Effector memory CD8-positive, alpha-beta T cell (primary cell): Measurements from ENCODE around the gene KCNJ6.
A peak's percentile ranks its signal among the peaks of the same experiment; 100 is the strongest.

Experiments used
- ATAC-seq: fragments of 150-1000 bp; cut with Tn5 transposase; replicated peaks from 2 replicates; pipeline ENCODE4 v1.10.0; 2021; ENCODE audit warnings: mild to moderate bottlenecking, moderate library complexity
- DNase-seq, 3 experiments: peaks; one replicate each; pipeline ENCODE4 v3.0.0; 2021
- H3K27ac Mint-ChIP-seq, 2 donors: one replicate each; pipeline ENCODE4 v1.8.0; 2022; ENCODE audit warnings: mild to moderate bottlenecking in 2 of 2, mixed read lengths in 2 of 2, moderate library complexity in 2 of 2
- H3K27me3 Mint-ChIP-seq, 2 donors: one replicate each; pipeline ENCODE4 v1.8.0; 2022; ENCODE audit warnings: mixed read lengths in 2 of 2
- H3K36me3 Mint-ChIP-seq: one replicate; pipeline ENCODE4 v1.8.0; 2022; ENCODE audit warnings: mild to moderate bottlenecking, moderate library complexity, mixed read lengths; ENCODE audit not compliant: insufficient read depth
- H3K4me1 Mint-ChIP-seq, 2 donors: one replicate each; pipeline ENCODE4 v1.8.0; 2022; ENCODE audit warnings: low read depth in 2 of 2, mixed read lengths in 2 of 2
- H3K4me3 Mint-ChIP-seq, 2 donors: one replicate each; pipeline ENCODE4 v1.8.0; 2022; ENCODE audit warnings: mild to moderate bottlenecking in 2 of 2, mixed read lengths in 2 of 2, moderate library complexity in 2 of 2
- H3K9me3 Mint-ChIP-seq, 2 donors: one replicate each; pipeline ENCODE4 v1.8.0; 2022; ENCODE audit warnings: mixed read lengths in 2 of 2

KCNJ6 gene

DNA sequence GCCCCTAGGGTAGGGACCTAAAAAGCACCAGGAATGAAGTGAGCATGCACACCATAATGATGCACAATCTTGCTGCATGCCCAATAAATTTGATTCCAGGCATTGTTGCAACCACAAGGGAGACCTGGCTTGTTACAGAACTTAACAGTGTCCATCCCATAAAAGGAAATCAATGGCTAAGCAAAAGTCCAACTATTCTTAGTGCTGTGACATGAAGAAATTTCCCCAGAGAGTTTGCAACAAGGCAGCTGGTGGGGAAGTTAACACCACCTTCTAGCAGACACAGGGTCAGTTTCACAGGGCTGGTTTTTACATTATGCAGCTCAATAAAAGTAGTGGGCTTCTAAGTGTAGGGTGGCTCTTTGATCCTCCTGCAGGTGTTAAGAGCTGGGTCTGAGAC is 221.1 kb downstream of the KCNJ6 start:
- H3K36me3 Mint-ChIP-seq = no peaks in the 10 kb centered on the region
- DNase-seq (no peak), ATAC-seq (no peak)
- no peaks in the 10 kb centered on the region for H3K9me3 Mint-ChIP-seq
- H3K27me3 Mint-ChIP-seq = peaks cover 28 to 43% of the 10 kb centered on the region in 2 donors
- H3K4me1 Mint-ChIP-seq = no peaks in the 10 kb centered on the region
- H3K4me3 Mint-ChIP-seq = no peak overlapping the region
- H3K27ac Mint-ChIP-seq = no peak overlapping the region

DNA sequence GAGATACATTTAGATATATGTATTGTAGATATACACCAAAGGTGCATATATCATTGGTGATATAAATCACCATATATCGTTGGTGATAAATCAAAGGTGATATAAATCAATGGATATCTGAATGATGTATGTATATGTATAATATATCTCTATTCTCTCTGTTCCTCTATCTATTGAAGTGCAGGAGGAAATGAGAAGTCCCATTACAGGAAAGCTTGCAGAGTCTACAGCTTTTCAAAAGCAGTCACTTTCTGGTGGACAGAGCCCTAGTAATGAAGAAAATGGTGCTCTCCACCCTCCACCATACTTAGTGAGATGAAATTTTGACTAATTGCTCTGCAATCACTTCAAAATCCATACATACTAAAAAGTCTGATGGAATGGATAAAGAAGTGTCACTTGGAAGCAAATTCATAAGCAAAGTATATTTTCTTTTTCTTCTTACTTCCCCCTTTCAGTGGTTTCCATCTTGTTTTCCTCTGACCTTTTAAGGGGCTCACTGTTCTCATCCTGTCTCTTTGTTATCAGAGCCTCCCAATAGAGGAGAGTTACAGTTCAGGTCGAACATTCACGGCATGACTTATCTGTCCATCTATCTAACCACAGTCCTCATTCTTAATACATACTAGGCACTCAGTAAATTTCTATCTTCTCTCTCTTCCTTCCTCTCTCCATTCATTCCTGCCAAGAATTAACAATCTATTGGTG is 227.2 kb downstream of the KCNJ6 start:
- no peak for DNase-seq

DNA sequence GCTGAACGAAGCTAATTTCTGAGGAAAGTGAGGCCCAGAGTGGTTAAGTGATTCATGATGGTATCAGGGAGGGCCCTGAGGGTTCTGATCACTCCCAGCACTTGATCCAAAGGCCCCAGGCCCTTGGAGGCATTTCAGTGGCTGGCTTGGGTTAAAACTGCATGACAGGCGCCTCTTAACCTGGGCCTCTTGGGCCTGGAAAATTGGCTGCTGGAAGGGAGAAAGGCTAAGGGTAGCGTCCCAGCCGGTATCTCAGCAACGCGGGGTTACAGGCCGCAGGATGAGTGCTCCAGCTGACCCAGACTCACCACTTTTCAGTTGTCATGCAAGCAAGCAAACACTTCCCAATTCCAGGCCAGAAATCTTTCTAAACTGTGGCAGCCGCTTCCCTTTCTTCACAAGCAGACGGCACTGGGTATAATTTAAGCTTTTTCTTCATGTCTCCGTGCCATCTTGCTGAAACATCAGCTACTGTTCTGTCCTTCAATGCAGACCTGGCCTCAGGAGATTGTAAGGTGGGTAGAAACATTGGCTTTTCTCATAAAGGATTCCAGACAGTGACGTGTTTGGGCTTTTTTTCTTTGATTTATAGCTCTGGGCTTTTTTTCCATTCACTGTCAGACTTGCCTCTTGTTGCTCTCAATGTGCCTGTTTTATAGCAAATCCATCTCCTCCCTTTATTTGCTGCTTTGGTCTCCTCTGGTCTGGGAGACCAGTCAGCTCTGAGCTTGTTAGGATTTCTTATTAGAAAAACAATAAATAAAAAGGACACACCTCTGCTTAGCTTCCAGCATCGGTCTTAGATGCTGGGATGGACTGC is 229.1 kb downstream of the KCNJ6 start:
- Mint-ChIP-seq H3K27me3 (peaks cover 17 to 57% of the 10 kb centered on the region in 2 donors), H3K36me3 (no peaks in the 10 kb centered on the region), H3K9me3 (no peaks in the 10 kb centered on the region), H3K4me3 (no peak overlapping the region), H3K4me1 (no peaks in the 10 kb centered on the region), H3K27ac (no peak overlapping the region)
- DNase-seq (no peak), ATAC-seq (no peak)

More for the DNA sequence above, 227.2 kb downstream of the KCNJ6 start:
- Mint-ChIP-seq H3K9me3 (no peaks in the 10 kb centered on the region), H3K4me3 (no peak overlapping the region), H3K27me3 (peaks cover 12 to 49% of the 10 kb centered on the region in 2 donors), H3K4me1 (no peaks in the 10 kb centered on the region), H3K27ac (no peak overlapping the region), H3K36me3 (no peaks in the 10 kb centered on the region)
- no peak for ATAC-seq

DNA sequence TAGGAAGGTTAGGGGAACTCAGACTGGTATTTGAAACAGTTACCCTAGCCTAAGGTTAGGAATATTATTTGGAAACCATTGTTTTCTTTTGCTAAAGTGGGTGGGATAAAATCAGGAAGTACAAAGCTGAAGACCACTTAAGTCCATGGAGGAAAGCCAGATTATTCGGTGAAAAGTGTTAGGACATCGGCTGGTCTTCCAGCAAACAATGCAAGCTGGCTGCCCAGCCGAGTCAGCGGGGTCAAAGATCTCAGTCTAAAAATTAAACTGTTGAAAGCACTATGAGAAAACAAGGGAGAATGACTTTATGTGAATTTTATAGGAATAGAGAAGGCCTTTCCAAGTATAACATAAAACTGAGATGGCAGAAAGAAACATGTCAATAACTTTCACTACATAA is 231.7 kb downstream of the KCNJ6 start:
- H3K9me3 Mint-ChIP-seq = no peaks in the 10 kb centered on the region
- H3K27me3 Mint-ChIP-seq = peaks cover 32 to 72% of the 10 kb centered on the region in 2 donors
- H3K27ac Mint-ChIP-seq = no peak overlapping the region
- no peak for DNase-seq
- no peak for ATAC-seq
- no peak overlapping the region for H3K4me3 Mint-ChIP-seq
- no peaks in the 10 kb centered on the region for H3K36me3 Mint-ChIP-seq
- H3K4me1 Mint-ChIP-seq = no peaks in the 10 kb centered on the region

DNA sequence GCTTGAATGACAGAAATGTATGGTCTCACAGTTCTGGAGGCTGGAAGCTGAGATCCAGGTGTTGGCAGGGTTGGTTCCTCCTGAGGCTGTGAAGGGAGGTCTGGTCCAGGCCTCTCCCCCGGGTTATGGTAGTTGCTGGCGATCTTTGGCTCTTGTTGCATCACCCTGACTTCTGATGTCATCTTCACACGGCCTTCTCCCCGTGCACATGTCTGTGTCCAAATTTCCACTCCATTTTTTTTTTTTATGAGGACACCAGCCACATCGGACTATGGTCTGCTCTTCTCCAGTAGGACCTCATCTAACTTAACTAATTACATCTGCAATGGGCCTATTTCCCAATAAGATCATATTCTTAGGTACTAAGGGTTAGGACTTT is 232.2 kb downstream of the KCNJ6 start:
- Mint-ChIP-seq H3K9me3 (no peaks in the 10 kb centered on the region), H3K36me3 (no peaks in the 10 kb centered on the region), H3K4me3 (no peak overlapping the region), H3K4me1 (no peaks in the 10 kb centered on the region), H3K27ac (no peak overlapping the region), H3K27me3 (peaks cover 28 to 68% of the 10 kb centered on the region in 2 donors)
- no peak for DNase-seq
- no peak for ATAC-seq

DNA sequence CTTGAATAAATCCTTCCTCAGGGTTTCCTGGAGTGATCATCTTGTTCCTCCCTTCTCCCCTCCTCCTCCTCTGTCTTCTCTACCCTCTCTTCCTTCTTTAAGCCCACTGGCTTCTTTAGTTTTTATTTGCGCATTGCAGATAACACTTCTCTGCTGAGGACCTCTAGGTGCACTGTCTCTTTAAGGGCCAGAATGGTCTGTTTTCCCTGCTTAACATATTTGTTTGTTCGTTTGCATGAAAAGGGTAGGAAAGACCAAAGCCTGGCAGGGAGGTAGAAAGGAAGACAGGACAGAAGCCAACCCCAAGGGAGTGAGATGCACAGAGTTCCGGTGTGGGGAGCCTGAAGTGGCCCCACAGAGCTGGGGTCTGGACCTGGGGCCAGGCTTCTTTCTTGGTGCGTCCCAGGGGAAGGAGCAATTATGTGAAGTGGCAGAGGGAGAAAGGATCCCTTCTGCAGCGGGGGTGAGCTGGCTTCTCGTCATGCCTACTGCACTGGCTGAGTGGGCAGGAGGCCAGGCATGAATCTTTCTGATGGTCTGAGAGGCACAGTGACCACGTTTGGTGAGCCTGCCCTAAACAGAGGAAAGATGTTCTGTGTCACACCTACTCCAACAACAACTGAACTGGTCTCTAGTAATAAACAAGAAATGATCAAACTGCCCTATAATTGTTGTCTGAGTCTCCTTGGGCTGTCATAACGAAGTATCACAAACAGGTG is 232.7 kb downstream of the KCNJ6 start:
- no peak overlapping the region for H3K4me3 Mint-ChIP-seq
- no peaks in the 10 kb centered on the region for H3K9me3 Mint-ChIP-seq
- H3K27me3 Mint-ChIP-seq = peaks cover 28 to 63% of the 10 kb centered on the region in 2 donors
- no peak overlapping the region for H3K27ac Mint-ChIP-seq
- no peaks in the 10 kb centered on the region for H3K4me1 Mint-ChIP-seq
- no peaks in the 10 kb centered on the region for H3K36me3 Mint-ChIP-seq
- DNase-seq = no peak
- no peak for ATAC-seq

DNA sequence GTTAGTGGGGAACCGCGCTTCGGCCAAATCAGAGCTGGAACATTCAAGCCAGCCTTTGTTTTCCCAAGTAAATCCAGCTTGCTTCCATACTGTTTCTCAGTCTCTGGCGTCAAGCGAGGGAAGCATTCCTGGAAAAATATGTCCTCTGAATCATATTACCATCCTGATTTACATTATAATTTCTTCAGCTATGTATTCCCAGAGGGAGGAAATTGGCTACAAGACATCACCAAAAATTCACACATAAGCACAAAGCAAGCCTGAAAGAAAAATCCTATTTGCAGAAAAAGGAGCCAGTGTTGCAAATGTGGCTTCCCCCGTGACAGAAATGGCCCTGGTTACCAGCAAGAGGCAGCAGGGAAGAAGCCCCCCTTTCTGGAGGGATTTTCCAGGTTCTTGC is 233.3 kb downstream of the KCNJ6 start:
- no peaks in the 10 kb centered on the region for H3K9me3 Mint-ChIP-seq
- no peaks in the 10 kb centered on the region for H3K36me3 Mint-ChIP-seq
- DNase-seq = no peak
- H3K4me1 Mint-ChIP-seq = no peaks in the 10 kb centered on the region
- no peak overlapping the region for H3K4me3 Mint-ChIP-seq
- H3K27ac Mint-ChIP-seq = no peak overlapping the region
- H3K27me3 Mint-ChIP-seq = peaks cover 28 to 63% of the 10 kb centered on the region in 2 donors
- no peak for ATAC-seq

DNA sequence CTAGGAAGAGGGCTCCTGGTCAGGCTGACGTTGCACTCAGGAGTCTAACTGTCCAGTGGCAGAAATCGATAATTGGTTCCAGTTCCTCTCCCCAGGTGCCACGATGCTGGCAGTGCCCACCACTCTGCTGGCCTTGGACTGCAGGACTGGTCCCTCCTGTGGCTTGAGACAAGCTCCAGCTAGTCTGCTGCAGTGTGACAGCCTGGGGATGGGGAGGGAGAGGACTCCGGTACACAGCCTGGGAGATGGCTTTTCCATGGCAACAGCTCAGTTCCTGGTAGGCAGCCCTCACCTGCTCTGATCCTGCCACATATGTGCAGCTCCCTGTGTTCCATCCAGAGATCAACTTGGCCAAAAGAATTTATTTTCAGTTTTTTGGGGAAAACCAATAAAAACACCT is 239.3 kb downstream of the KCNJ6 start:
- no peak overlapping the region for H3K4me3 Mint-ChIP-seq
- no peak overlapping the region for H3K27ac Mint-ChIP-seq
- DNase-seq = no peak
- no peaks in the 10 kb centered on the region for H3K4me1 Mint-ChIP-seq
- H3K9me3 Mint-ChIP-seq = no peaks in the 10 kb centered on the region
- H3K36me3 Mint-ChIP-seq = no peaks in the 10 kb centered on the region
- no peak for ATAC-seq
- peaks cover 41 to 53% of the 10 kb centered on the region in 2 donors for H3K27me3 Mint-ChIP-seq

DNA sequence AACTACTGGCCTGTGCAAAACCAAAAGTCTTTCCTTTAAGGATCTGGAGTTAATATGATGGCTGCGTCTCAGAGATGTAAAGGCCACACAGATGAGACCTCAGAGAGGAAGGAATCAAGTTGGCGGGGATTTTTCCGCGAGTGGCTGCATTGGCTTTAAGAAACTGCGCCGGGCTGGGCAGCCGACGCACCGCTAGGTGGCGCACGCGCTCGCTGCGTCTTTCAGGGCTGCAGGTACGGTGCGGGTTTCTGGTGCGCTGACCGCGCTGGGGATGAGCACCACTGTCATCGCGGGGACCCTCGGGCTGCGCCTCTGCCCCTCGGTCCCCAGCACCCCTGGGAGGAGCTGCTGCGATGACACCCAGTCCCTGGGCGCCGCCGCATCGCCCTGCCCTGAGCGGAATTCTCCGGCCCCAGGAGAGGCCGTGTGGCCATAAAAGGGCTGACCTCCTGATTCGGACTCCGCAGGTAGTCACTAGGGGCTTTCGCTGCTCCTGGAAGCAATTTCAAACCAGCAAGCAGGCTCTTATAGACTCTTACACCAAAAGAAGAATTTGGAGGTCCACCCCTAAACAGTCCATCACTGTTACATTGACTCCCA is 241.0 kb downstream of the KCNJ6 start:
- Mint-ChIP-seq H3K4me1 (no peaks in the 10 kb centered on the region), H3K9me3 (no peaks in the 10 kb centered on the region), H3K4me3 (no peak overlapping the region), H3K27ac (no peak overlapping the region), H3K36me3 (no peaks in the 10 kb centered on the region), H3K27me3 (peaks cover 32 to 45% of the 10 kb centered on the region in 2 donors)
- ATAC-seq = peak; percentile 51
- DNase-seq = peak; percentile 25 to 44 (median 38)

DNA sequence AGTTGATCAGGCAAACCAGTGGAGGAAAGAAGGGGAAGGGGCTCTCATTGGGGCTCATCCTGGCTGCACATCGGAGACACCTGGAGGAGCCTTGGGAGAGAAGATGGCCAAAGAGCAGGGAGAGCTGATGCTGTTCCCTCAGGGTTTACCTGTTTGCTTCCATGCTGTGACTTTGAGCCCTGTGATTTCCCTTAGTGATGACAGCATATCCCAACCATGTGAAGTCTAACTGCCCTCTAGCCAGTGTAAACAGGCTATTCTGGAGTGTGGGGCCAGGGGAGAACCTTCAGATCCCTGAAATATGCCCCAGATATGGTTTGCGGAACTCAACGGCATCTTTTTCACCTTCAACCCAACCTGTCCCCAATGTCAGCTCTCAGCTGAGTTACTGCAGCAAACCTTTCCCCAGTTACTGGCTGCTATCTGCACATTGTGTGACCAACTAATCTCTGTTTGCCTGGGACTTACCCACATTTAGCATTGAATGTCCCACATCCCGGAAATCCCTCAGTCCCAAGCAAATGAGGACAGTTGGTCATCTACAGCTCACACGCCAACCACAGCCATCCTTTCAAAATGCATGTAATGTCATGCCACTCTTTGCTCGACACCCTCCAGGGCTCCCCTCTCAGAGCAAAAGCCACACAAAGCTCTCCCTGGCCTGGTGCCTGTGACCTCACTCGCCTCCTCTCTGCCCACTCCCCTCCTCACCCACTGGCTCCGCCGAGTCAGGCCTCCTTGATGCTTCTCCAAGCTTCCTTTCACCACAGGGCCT is 242.3 kb downstream of the KCNJ6 start:
- ATAC-seq (no peak), DNase-seq (no peak)
- Mint-ChIP-seq H3K36me3 (no peaks in the 10 kb centered on the region), H3K27ac (no peak overlapping the region), H3K4me1 (no peaks in the 10 kb centered on the region), H3K9me3 (no peaks in the 10 kb centered on the region), H3K27me3 (peaks cover 32 to 45% of the 10 kb centered on the region in 2 donors), H3K4me3 (no peak overlapping the region)

DNA sequence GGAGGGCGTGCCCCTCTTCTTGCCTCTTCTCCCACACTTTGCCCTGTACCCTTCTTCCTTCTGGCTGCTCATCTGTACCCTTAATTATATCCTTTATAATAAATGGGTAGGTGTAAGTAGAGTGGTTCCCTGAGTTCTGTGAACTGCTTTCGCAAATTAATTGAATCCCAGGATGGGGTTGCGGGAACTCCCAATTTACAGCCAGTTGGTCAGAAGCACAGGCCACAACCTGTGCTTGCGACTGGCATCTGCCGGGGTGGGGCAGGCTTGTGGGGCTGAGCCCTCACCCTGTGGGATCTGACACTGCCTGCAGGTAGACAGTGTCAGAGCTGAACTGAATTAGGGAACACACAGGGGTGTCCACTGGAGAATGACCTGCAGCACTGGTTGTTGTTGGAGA is 244.9 kb downstream of the KCNJ6 start:
- no peak for DNase-seq
- H3K27ac Mint-ChIP-seq = no peak overlapping the region
- peaks cover 0 to 4% of the 10 kb centered on the region in 2 donors for H3K4me1 Mint-ChIP-seq
- H3K36me3 Mint-ChIP-seq = no peaks in the 10 kb centered on the region
- ATAC-seq = no peak
- no peak overlapping the region for H3K4me3 Mint-ChIP-seq
- H3K9me3 Mint-ChIP-seq = no peaks in the 10 kb centered on the region
- peaks cover 26 to 38% of the 10 kb centered on the region in 2 donors for H3K27me3 Mint-ChIP-seq

DNA sequence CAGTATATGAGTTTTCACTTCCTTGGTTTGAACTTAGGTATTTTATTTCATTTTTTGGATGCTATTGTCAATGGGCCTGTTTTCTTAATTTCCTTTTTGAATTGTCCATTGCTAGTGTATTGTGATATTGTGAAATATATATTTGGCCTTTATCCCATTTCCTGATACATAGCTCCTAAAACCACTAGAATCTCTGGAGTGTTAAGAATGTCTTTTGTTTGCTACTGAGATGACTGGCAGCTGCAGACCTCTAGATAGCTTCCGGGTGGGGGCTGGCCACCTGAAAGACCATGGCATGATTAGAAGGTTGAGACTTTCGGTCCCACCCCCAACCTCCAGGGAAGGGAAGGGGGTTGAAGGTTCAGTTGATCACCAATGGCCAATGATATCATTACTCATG is 245.4 kb downstream of the KCNJ6 start:
- H3K36me3 Mint-ChIP-seq = no peaks in the 10 kb centered on the region
- H3K27me3 Mint-ChIP-seq = peaks cover 26 to 38% of the 10 kb centered on the region in 2 donors
- ATAC-seq (no peak), DNase-seq (no peak)
- H3K27ac Mint-ChIP-seq = no peak overlapping the region
- H3K4me3 Mint-ChIP-seq = no peak overlapping the region
- H3K4me1 Mint-ChIP-seq = peaks cover 0 to 4% of the 10 kb centered on the region in 2 donors
- H3K9me3 Mint-ChIP-seq = no peaks in the 10 kb centered on the region

DNA sequence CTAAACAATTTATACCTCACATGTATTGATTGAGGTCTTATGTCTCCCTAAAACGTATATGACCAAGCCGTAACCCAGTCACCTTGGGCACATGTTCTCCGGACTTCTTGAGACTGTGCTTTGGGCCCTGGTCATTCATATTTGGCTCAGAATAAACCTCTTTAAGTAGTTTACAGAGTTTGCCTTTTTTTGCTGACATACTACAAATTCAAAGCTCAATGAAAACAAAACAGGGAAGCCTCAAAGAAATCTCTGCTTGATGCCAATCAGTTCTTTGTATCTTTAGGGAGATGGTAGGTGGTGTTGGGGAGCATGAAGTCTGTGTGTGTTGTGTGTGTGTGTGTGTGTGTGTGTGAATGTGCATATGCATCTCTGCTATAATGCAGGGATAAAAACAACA is 247.0 kb downstream of the KCNJ6 start:
- Mint-ChIP-seq H3K36me3 (no peaks in the 10 kb centered on the region), H3K27ac (no peak overlapping the region), H3K4me1 (peaks cover 0 to 4% of the 10 kb centered on the region in 2 donors), H3K27me3 (peaks cover 19 to 41% of the 10 kb centered on the region in 2 donors), H3K4me3 (no peak overlapping the region), H3K9me3 (no peaks in the 10 kb centered on the region)
- no peak for ATAC-seq
- no peak for DNase-seq
